Fibroblast of the aortic adventitia (primary cell): ENCODE measurements around the gene RXRA. TPM values are rescaled to one million over a fixed set of nuclear protein-coding genes. Genes with fewer than 3 reads are reported as not detected.

Experiments used
- DNase-seq: peaks from one replicate; pipeline ENCODE4 v3.0.0-alpha.2; 2010; ENCODE audit warnings: low read depth
- H3K4me3 ChIP-seq: 2 replicates; pipeline ENCODE4 v1.5.1; 2011; ENCODE audit warnings: low read depth, mild to moderate bottlenecking, control low read depth, low read length, moderate library complexity
- CTCF ChIP-seq: IDR thresholded peaks from 2 replicates; pipeline ENCODE4 v1.5.1; 2011; ENCODE audit warnings: mild to moderate bottlenecking, low read length, control low read depth, inconsistent platforms; ENCODE audit not compliant: insufficient read depth
- total RNA-seq: library from RNA; depleted of rRNA; stranded (reverse); fragments of >200 nt; gene quantifications from 2 replicates; pipeline ENCODE4 v1.2.3, GENCODE V29; 2012; ENCODE audit warnings: low replicate concordance

RXRA gene
- total RNA-seq, 1 donor: 20.9 TPM

GRCh38 chr9:134425401-134425800, 99.1 kb downstream of the RXRA start:
- no peak for DNase-seq
- no peak overlapping the region for H3K4me3 ChIP-seq
- no peak for TF ChIP-seq CTCF

DNA sequence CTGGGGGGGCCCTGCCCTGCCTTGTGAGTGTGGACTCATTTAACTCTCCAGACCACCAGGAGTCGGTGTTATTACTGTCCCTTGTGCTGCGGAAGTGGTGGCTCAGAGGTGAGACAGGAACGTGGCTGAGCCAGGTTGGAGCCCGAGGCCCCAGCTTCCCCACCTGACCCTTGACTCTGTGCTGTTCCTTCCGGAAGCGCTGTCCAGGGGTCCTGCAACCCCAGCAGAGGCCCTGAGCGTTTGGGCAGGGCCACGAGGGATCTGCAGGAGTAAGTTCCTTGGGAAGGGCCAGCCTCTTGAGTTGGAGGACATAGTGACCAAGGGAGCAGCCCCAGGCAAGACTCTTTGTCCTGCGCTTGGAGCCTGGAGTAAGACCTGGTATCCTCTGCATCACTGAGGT, 99.6 kb downstream of the RXRA start:
- H3K4me3 ChIP-seq: no peak overlapping the region
- no peak for TF ChIP-seq CTCF
- DNase-seq: no peak

DNA sequence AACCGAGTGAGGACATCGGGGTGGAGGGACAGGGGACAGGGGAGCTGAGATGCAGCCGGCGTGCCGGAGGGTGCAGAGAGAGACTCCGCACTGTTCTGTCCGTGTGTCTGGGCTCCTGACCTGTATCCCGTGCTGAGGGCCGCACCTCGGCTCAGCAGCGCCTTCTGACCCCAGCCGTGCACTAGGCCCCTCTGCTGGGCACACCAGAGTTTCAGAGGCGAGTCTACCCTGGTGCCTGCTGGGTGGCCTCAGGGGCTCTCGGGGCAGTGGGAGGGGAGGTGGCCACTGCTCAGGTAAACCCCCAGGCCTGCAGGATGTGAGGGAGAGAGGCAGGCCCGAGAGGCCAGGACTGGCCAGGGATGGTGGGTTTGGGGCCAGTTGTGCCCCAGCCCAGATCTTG, 100.2 kb downstream of the RXRA start:
- no peak overlapping the region for H3K4me3 ChIP-seq
- DNase-seq: no peak
- no peak for TF ChIP-seq CTCF

GRCh38 chr9:134427153-134427782, 101.0 kb downstream of the RXRA start:
- TF ChIP-seq CTCF: no peak
- no peak overlapping the region for H3K4me3 ChIP-seq
- DNase-seq: no peak

DNA sequence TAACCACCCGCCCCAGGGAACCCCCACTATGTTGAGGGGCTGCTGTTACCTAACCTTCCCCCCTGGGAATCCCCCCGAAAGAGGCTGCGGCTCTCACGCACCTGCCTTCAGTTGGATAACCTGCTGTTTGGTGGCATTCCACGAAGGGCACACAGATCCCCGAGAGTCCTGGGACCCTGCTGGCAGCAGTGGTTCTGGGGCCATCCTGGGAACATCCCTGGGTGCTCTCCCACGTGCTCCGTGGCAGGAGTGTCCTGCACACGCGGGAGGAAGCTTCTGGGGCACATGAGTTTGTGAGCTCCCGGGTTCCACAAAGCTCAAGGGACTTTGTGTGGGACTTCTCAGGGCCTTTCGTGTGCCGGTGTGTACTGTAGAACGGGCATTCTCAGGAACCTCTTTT, 102.3 kb downstream of the RXRA start:
- no peak for DNase-seq
- H3K4me3 ChIP-seq: no peak overlapping the region
- TF ChIP-seq CTCF: no peak

DNA sequence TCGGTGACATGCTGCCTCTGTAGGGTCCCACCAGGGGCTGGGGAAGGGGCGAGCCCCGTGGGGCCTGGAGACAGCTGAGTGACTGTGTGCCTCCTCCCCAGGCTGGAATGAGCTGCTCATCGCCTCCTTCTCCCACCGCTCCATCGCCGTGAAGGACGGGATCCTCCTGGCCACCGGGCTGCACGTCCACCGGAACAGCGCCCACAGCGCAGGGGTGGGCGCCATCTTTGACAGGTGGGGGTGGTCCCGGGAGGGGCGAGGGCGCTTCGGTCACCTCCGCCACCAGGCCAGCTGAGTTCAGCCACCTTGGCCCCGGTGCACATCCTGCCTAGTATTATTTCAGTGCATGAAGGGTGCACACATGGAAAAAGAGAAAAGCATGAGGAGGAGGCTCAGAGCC, 102.8 kb downstream of the RXRA start:
- no peak for DNase-seq
- TF ChIP-seq CTCF: no peak
- H3K4me3 ChIP-seq: no peak overlapping the region

- TF ChIP-seq CTCF: no peak
- H3K4me3 ChIP-seq: no peak overlapping the region
Observed at GRCh38 chr9:134429481-134429880, 103.2 kb downstream of the RXRA start.

More at GRCh38 chr9:134429481-134429880, 103.2 kb downstream of the RXRA start:
- DNase-seq: no peak
